Measurements from ENCODE around the gene OR2A7. TPM values are rescaled to one million over a fixed set of nuclear protein-coding genes. Genes with fewer than 3 reads are reported as not detected.
A peak's percentile ranks its signal among the peaks of the same experiment; 100 is the strongest.

The OR2A7 gene
- total and polyA plus RNA-seq, 9 of the 15 experiments (the other 6 are each of a cell fraction or from before 2014, with no cell fraction given) = 0.03 to 0.10 (median 0.06) TPM; not detected in 6

DNA sequence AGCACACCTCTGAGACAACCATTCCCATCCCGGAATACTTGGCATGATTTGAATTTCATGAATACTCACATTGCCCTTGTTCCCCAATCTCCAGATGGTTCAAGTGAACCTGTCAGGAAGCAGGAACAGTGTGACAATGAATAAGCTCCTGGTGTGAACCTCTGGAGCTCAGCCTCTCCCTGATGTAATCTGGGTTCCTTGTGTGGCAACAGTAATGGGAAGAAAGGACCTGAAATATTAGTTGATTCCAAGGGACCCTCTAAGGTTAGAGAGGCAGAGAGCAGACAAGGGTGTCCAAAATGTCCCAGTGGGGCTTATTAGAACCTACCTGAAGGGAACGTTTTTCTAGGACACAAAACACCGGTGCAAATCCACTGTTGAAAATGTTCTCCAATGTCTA is 8.5 kb downstream of the OR2A7 start (continued):
- TF ChIP-seq, protein P1, sequence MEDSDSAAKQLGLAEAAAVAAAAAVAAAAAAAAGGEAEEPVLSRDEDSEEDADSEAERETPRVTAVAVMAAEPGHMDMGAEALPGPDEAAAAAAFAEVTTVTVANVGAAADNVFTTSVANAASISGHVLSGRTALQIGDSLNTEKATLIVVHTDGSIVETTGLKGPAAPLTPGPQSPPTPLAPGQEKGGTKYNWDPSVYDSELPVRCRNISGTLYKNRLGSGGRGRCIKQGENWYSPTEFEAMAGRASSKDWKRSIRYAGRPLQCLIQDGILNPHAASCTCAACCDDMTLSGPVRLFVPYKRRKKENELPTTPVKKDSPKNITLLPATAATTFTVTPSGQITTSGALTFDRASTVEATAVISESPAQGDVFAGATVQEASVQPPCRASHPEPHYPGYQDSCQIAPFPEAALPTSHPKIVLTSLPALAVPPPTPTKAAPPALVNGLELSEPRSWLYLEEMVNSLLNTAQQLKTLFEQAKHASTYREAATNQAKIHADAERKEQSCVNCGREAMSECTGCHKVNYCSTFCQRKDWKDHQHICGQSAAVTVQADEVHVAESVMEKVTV (CRISPR knock-in tag; IDR thresholded peaks at IDR 0.05) = no peak
- TF ChIP-seq ETV1 (tag; conservative IDR thresholded peaks at IDR 0.05; ENCODE audit: low read depth) (peak; percentile 67), ZNF444 (CRISPR knock-in tag; IDR thresholded peaks at IDR 0.05) (no peak), GTF2A2 (tag; IDR thresholded peaks at IDR 0.05) (no peak), CEBPG (CRISPR knock-in tag; IDR thresholded peaks at IDR 0.05) (no peak), CEBPG (tag; conservative IDR thresholded peaks at IDR 0.05 in 1 of 2, IDR thresholded peaks at IDR 0.05 in 1 of 2) (peak; percentile 78 to 99), ZNF830 (CRISPR knock-in tag; IDR thresholded peaks at IDR 0.05) (0 out of 2 replicates have a peak, but pooled peaks have one; percentile 34), SMAD1 (IDR thresholded peaks at IDR 0.05; ENCODE audit: low read depth, low read length, partially characterized antibody) (no peak), CEBPB (tag; IDR thresholded peaks at IDR 0.05) (peak; percentile 90), ZNF778 (CRISPR knock-in tag; IDR thresholded peaks at IDR 0.05) (no peak), RNF2 (IDR thresholded peaks at IDR 0.05) (no peak), FOSL1 (tag; conservative IDR thresholded peaks at IDR 0.05) (peak; percentile 42; the same call in 1 of the 2 replicates), ELF1 (tag; IDR thresholded peaks at IDR 0.05) (no peak), HEY1 (CRISPR knock-in tag; IDR thresholded peaks at IDR 0.05; ENCODE audit: borderline replicate concordance) (no peak), MCM3 (IDR thresholded peaks at IDR 0.05) (no peak), NR2C2 (CRISPR knock-in tag; IDR thresholded peaks at IDR 0.05) (no peak), NR2C2 (tag; IDR thresholded peaks at IDR 0.05) (no peak)
- TF ChIP-seq, protein P2, sequence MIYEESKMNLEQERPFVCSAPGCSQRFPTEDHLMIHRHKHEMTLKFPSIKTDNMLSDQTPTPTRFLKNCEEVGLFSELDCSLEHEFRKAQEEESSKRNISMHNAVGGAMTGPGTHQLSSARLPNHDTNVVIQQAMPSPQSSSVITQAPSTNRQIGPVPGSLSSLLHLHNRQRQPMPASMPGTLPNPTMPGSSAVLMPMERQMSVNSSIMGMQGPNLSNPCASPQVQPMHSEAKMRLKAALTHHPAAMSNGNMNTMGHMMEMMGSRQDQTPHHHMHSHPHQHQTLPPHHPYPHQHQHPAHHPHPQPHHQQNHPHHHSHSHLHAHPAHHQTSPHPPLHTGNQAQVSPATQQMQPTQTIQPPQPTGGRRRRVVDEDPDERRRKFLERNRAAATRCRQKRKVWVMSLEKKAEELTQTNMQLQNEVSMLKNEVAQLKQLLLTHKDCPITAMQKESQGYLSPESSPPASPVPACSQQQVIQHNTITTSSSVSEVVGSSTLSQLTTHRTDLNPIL (CRISPR knock-in tag; IDR thresholded peaks at IDR 0.05) = 0 out of 2 replicates have a peak, but pooled peaks have one; percentile 52
- TF ChIP-seq, protein P3, sequence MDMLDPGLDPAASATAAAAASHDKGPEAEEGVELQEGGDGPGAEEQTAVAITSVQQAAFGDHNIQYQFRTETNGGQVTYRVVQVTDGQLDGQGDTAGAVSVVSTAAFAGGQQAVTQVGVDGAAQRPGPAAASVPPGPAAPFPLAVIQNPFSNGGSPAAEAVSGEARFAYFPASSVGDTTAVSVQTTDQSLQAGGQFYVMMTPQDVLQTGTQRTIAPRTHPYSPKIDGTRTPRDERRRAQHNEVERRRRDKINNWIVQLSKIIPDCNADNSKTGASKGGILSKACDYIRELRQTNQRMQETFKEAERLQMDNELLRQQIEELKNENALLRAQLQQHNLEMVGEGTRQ (CRISPR knock-in tag; IDR thresholded peaks at IDR 0.05) = no peak
- TF ChIP-seq, protein P4, sequence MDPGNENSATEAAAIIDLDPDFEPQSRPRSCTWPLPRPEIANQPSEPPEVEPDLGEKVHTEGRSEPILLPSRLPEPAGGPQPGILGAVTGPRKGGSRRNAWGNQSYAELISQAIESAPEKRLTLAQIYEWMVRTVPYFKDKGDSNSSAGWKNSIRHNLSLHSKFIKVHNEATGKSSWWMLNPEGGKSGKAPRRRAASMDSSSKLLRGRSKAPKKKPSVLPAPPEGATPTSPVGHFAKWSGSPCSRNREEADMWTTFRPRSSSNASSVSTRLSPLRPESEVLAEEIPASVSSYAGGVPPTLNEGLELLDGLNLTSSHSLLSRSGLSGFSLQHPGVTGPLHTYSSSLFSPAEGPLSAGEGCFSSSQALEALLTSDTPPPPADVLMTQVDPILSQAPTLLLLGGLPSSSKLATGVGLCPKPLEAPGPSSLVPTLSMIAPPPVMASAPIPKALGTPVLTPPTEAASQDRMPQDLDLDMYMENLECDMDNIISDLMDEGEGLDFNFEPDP (CRISPR knock-in tag; IDR thresholded peaks at IDR 0.05) = no peak
- TF ChIP-seq, protein P5, sequence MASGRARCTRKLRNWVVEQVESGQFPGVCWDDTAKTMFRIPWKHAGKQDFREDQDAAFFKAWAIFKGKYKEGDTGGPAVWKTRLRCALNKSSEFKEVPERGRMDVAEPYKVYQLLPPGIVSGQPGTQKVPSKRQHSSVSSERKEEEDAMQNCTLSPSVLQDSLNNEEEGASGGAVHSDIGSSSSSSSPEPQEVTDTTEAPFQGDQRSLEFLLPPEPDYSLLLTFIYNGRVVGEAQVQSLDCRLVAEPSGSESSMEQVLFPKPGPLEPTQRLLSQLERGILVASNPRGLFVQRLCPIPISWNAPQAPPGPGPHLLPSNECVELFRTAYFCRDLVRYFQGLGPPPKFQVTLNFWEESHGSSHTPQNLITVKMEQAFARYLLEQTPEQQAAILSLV (tag; IDR thresholded peaks at IDR 0.05) = no peak
- TF ChIP-seq, protein P6, sequence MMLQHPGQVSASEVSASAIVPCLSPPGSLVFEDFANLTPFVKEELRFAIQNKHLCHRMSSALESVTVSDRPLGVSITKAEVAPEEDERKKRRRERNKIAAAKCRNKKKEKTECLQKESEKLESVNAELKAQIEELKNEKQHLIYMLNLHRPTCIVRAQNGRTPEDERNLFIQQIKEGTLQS (IDR thresholded peaks at IDR 0.05) = peak; percentile 50; the same call in 1 of the 2 replicates
- TF ChIP-seq, protein P6 (CRISPR knock-in tag; conservative IDR thresholded peaks at IDR 0.05) = no peak
